Trophoblast cell (in vitro differentiated cells and primary cell): ENCODE measurements around the gene VIT.

Source experiments
- DNase-seq, 2 donors: peaks; one replicate each; pipeline ENCODE4 v3.0.0-alpha.2; 2016
- H2AFZ ChIP-seq: 2 replicates; pipeline ENCODE4 v1.6.1; 2013; ENCODE audit warnings: low read length, moderate library complexity, mild to moderate bottlenecking; ENCODE audit not compliant: insufficient read depth, poor library complexity
- H2AK5ac ChIP-seq: 2 replicates; pipeline ENCODE4 v1.6.1; 2013; ENCODE audit warnings: mild to moderate bottlenecking, low read length
- H2BK120ac ChIP-seq: 2 replicates; pipeline ENCODE4 v1.6.1; 2013; ENCODE audit warnings: low read length, mild to moderate bottlenecking, moderate library complexity; ENCODE audit not compliant: insufficient read depth, poor library complexity
- H2BK12ac ChIP-seq: 2 replicates; pipeline ENCODE4 v1.6.1; 2013; ENCODE audit warnings: mild to moderate bottlenecking, low read length, moderate library complexity
- H2BK5ac ChIP-seq: 2 replicates; pipeline ENCODE4 v1.6.1; 2013; ENCODE audit warnings: low read length, low read depth, moderate library complexity, mild to moderate bottlenecking; ENCODE audit not compliant: poor library complexity
- H3K14ac ChIP-seq: 2 replicates; pipeline ENCODE4 v1.6.1; 2013; ENCODE audit warnings: mild to moderate bottlenecking, low read length
- H3K18ac ChIP-seq: 2 replicates; pipeline ENCODE4 v1.6.1; 2013; ENCODE audit warnings: mild to moderate bottlenecking, low read length
- H3K23ac ChIP-seq: 2 replicates; pipeline ENCODE4 v1.6.1; 2013; ENCODE audit warnings: low read length
- H3K27ac ChIP-seq: 2 replicates; pipeline ENCODE4 v1.5.1; 2013; ENCODE audit warnings: low read depth, mild to moderate bottlenecking, inconsistent platforms, low read length, moderate library complexity
- H3K27me3 ChIP-seq: 2 replicates; pipeline ENCODE4 v1.6.1; 2013; ENCODE audit warnings: inconsistent platforms, mild to moderate bottlenecking, low read length, moderate library complexity; ENCODE audit not compliant: insufficient read depth
- H3K36me3 ChIP-seq, 2 experiments: 1 replicate in 1 of 2; 2 replicates in 1 of 2; pipeline ENCODE4 v1.6.1; 2013; ENCODE audit warnings: low read length in 2 of 2, mild to moderate bottlenecking in 2 of 2, moderate library complexity in 1 of 2; ENCODE audit not compliant: insufficient read depth in 2 of 2, control insufficient read depth in 1 of 2
- H3K4ac ChIP-seq: 2 replicates; pipeline ENCODE4 v1.6.1; 2013; ENCODE audit warnings: low read depth, mild to moderate bottlenecking, low read length, moderate library complexity
- H3K4me1 ChIP-seq, 2 experiments: 1 replicate in 1 of 2; 2 replicates in 1 of 2; pipeline ENCODE4 v1.6.1; 2013; ENCODE audit warnings: low read length in 2 of 2, mild to moderate bottlenecking in 2 of 2, moderate library complexity in 1 of 2; ENCODE audit not compliant: insufficient read depth in 2 of 2, control insufficient read depth in 1 of 2
- H3K4me2 ChIP-seq: 2 replicates; pipeline ENCODE4 v1.6.1; 2013; ENCODE audit warnings: inconsistent platforms, mild to moderate bottlenecking, low read length, moderate library complexity
- H3K4me3 ChIP-seq: 2 replicates; pipeline ENCODE4 v1.5.1; 2013; ENCODE audit warnings: mild to moderate bottlenecking, low read depth, low read length, inconsistent platforms
- H3K79me1 ChIP-seq: one replicate; pipeline ENCODE4 v1.6.1; 2013; ENCODE audit warnings: low read length
- H3K79me2 ChIP-seq: 2 replicates; pipeline ENCODE4 v1.6.1; 2013; ENCODE audit warnings: low read length, mild to moderate bottlenecking; ENCODE audit not compliant: control insufficient read depth, insufficient read depth, poor library complexity
- H3K9ac ChIP-seq: 2 replicates; pipeline ENCODE4 v1.6.1; 2013; ENCODE audit warnings: mild to moderate bottlenecking, low read length
- H3K9me3 ChIP-seq: 2 replicates; pipeline ENCODE4 v1.6.1; 2013; ENCODE audit warnings: low read depth, mild to moderate bottlenecking, control low read depth, inconsistent platforms, low read length; ENCODE audit not compliant: insufficient read depth
- H4K12ac ChIP-seq: 2 replicates; pipeline ENCODE4 v1.6.1; 2013; ENCODE audit warnings: low read depth, mild to moderate bottlenecking, low read length, moderate library complexity
- H4K8ac ChIP-seq: 2 replicates; pipeline ENCODE4 v1.6.1; 2013; ENCODE audit warnings: low read depth, mild to moderate bottlenecking, low read length, moderate library complexity
- H4K91ac ChIP-seq: one replicate; pipeline ENCODE4 v1.6.1; 2013; ENCODE audit warnings: low read depth, mild to moderate bottlenecking, low read length, moderate library complexity
- WGBS: extraction: QIAGEN DNeasy Blood & Tissue Kit; methylation state at CpG from one replicate; pipeline ENCODE4 v1.1.7; 2013; ENCODE audit warnings: missing lambda C conversion rate; ENCODE audit not compliant: insufficient read length, insufficient coverage; ENCODE audit errors: extremely low coverage; 5-methylcytosine and 5-hydroxymethylcytosine counted together

The VIT gene

GRCh38 chr2:36818542-36818941 lies 122.0 kb downstream of the VIT start:
- H4K91ac ChIP-seq = no peak overlapping the region
- no peaks in the 10 kb centered on the region for H3K4me1 ChIP-seq
- no peak overlapping the region for H2AK5ac ChIP-seq
- H2BK5ac ChIP-seq = no peak overlapping the region
- H3K9me3 ChIP-seq = no peaks in the 10 kb centered on the region
- no peak overlapping the region for H4K12ac ChIP-seq
- H2BK12ac ChIP-seq = no peak overlapping the region
- H3K27me3 ChIP-seq = no peaks in the 10 kb centered on the region
- H3K27ac ChIP-seq = no peak overlapping the region
- H3K23ac ChIP-seq = no peak overlapping the region
- no peak overlapping the region for H4K8ac ChIP-seq
- WGBS = no CpG with 5 or more reads among the region's 2 CpGs
- no peaks in the 10 kb centered on the region for H3K36me3 ChIP-seq
- no peak overlapping the region for H3K4me3 ChIP-seq
- no peak overlapping the region for H3K18ac ChIP-seq
- no peak overlapping the region for H3K14ac ChIP-seq
- H3K9ac ChIP-seq = no peak overlapping the region
- DNase-seq = no peak
- H2AFZ ChIP-seq = no peak overlapping the region
- H3K4ac ChIP-seq = no peak overlapping the region
- no peak overlapping the region for H3K4me2 ChIP-seq
- H3K79me2 ChIP-seq = no peaks in the 10 kb centered on the region
- no peaks in the 10 kb centered on the region for H3K79me1 ChIP-seq
- H2BK120ac ChIP-seq = no peak overlapping the region

DNA sequence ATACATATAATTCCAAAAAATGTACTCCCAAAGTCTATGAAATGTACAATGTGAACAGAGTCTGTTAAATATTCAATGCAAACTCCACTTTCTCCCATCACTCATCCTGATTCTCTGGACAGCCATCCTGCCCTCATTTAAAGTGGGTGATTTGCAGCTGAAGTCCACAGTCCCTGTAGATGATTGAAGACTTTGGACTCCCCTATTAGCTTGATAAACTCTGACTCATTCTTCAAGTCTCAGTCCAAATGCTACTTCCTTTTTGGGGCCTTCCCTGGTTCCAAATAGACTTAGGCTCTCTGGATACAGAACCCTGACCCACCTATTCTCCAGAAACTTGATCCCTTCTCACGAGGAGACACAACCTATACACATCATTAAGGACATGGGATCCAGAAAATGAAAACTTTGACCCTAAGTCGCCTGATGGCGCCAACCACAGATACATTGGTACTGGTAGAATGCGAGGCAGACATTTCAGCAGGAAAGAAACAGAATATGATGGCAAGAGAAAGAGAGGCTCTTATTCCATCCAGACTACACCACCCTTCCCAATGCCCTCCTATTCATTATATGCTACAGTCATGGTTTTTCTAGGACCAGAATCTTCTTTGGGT lies 122.7 kb downstream of the VIT start:
- H4K91ac ChIP-seq = no peak overlapping the region
- H3K4me1 ChIP-seq = no peaks in the 10 kb centered on the region
- no peak overlapping the region for H3K4me2 ChIP-seq
- H3K27ac ChIP-seq = no peak overlapping the region
- no peak overlapping the region for H2AFZ ChIP-seq
- H3K14ac ChIP-seq = no peak overlapping the region
- no peaks in the 10 kb centered on the region for H3K79me1 ChIP-seq
- no peak overlapping the region for H3K4ac ChIP-seq
- no peak overlapping the region for H3K4me3 ChIP-seq
- WGBS = no CpG with 5 or more reads among the region's 4 CpGs
- H3K79me2 ChIP-seq = no peaks in the 10 kb centered on the region
- H4K8ac ChIP-seq = no peak overlapping the region
- no peak overlapping the region for H3K18ac ChIP-seq
- H3K9me3 ChIP-seq = no peaks in the 10 kb centered on the region
- no peak overlapping the region for H2BK5ac ChIP-seq
- DNase-seq = no peak
- H2BK12ac ChIP-seq = no peak overlapping the region
- H3K27me3 ChIP-seq = no peaks in the 10 kb centered on the region
- no peak overlapping the region for H4K12ac ChIP-seq
- no peaks in the 10 kb centered on the region for H3K36me3 ChIP-seq
- H2BK120ac ChIP-seq = no peak overlapping the region
- H2AK5ac ChIP-seq = no peak overlapping the region
- no peak overlapping the region for H3K23ac ChIP-seq
- H3K9ac ChIP-seq = no peak overlapping the region

DNA sequence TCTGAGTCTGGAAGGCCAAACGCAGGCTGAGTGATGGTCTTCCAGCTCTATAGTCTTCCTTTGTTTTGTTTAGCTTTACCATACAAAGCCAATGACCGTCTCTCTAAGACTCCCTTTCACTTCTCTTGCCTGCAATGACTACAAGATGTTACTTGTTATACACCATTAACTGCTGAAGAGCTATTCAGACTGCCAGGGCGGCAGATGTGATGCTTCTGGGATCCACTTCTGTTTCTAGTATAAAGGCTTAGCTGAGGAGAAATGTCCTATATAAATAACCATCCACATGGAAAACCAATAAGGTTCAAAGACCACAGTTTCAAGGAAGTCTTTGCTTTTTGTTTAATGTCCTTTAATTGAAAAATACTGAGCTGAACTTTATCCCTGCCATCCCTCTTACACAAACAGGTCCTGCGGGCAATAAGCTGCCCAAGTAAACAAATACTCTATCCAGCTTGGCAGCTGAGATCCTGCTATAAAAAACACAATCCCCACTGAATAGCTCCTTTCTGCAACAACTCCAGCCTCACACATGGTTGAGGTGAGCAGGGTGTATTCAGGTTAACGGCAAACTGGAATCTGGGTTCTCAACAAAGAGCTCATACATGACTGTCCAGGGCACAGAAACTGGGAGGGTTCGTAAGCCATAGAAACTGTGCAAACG lies 124.6 kb downstream of the VIT start:
- H2BK120ac ChIP-seq = no peak overlapping the region
- H3K36me3 ChIP-seq = no peaks in the 10 kb centered on the region

DNA sequence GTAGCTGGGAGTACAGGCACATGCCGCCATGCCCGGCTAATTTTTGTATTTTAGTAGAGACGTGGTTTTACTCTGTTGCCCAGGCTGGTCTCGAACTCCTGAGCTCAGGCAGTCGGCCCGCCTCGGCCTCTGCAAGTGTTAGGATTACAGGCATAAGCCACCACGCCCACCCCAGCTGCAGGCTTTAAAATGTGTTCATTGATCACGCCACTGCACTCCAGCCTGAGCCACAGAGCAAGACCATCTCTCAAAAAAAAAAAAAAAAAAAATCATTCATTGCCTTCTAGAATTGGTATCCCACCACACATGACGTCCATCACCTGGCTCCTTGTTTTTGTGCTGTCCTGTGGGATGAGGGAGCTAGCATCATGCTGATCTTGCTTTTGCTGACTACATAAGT lies 127.4 kb downstream of the VIT start:
- H3K18ac ChIP-seq = no peak overlapping the region
- no peak overlapping the region for H3K23ac ChIP-seq
- H2AFZ ChIP-seq = no peak overlapping the region
- no peak overlapping the region for H3K4me3 ChIP-seq
- H4K12ac ChIP-seq = no peak overlapping the region
- no peak overlapping the region for H2AK5ac ChIP-seq
- no peak overlapping the region for H2BK120ac ChIP-seq
- no peaks in the 10 kb centered on the region for H3K79me2 ChIP-seq
- WGBS = no CpG with 5 or more reads among the region's 10 CpGs
- no peak overlapping the region for H3K4ac ChIP-seq
- H3K27me3 ChIP-seq = no peaks in the 10 kb centered on the region
- H3K36me3 ChIP-seq = no peaks in the 10 kb centered on the region
- H3K14ac ChIP-seq = no peak overlapping the region
- no peak overlapping the region for H3K9ac ChIP-seq
- H3K4me2 ChIP-seq = no peak overlapping the region
- no peaks in the 10 kb centered on the region for H3K79me1 ChIP-seq
- H2BK5ac ChIP-seq = no peak overlapping the region
- H3K9me3 ChIP-seq = no peaks in the 10 kb centered on the region
- DNase-seq = no peak
- H4K8ac ChIP-seq = no peak overlapping the region
- no peak overlapping the region for H4K91ac ChIP-seq
- no peak overlapping the region for H2BK12ac ChIP-seq
- no peaks in the 10 kb centered on the region for H3K4me1 ChIP-seq
- H3K27ac ChIP-seq = no peak overlapping the region

More for the DNA sequence above, 124.6 kb downstream of the VIT start:
- Histone ChIP-seq H2BK12ac (no peak overlapping the region), H3K4me2 (no peak overlapping the region), H3K79me2 (no peaks in the 10 kb centered on the region), H4K91ac (no peak overlapping the region), H3K18ac (no peak overlapping the region), H3K27me3 (no peaks in the 10 kb centered on the region), H3K27ac (no peak overlapping the region), H3K79me1 (no peaks in the 10 kb centered on the region), H3K9me3 (no peaks in the 10 kb centered on the region), H3K23ac (no peak overlapping the region), H2AK5ac (no peak overlapping the region), H3K14ac (no peak overlapping the region), H3K4me1 (no peaks in the 10 kb centered on the region), H2BK5ac (no peak overlapping the region), H4K8ac (no peak overlapping the region), H3K4me3 (no peak overlapping the region), H3K9ac (no peak overlapping the region), H4K12ac (no peak overlapping the region), H2AFZ (no peak overlapping the region), H3K4ac (no peak overlapping the region)
- no peak for DNase-seq
- no CpG with 5 or more reads among the region's 7 CpGs for WGBS
